Upper lobe of left lung (tissue), 4 donors: ENCODE results near the gene PPARD.

Experiments
- EP300 ChIP-seq, 4 donors: sonication (generic); formaldehyde crosslinking; IDR thresholded peaks; one replicate each; pipeline ENCODE4 v1.5.1; 2017; ENCODE audit warnings: antibody characterized with exemption in 4 of 4, control low read depth in 2 of 4
- POLR2A ChIP-seq, 4 donors: fragments of 450-650 bp; IDR thresholded peaks; one replicate each; pipeline ENCODE4 v1.5.1; 2016 to 2017; ENCODE audit warnings: antibody characterized with exemption in 4 of 4, mild to moderate bottlenecking in 2 of 4
- POLR2AphosphoS5 ChIP-seq, 2 donors: sonication (generic); formaldehyde crosslinking; IDR thresholded peaks; one replicate each; pipeline ENCODE4 v1.5.1; 2017; ENCODE audit warnings: antibody characterized with exemption in 2 of 2
- TF ChIP-seq, protein P1 (sequence below), 6 experiments: fragments of 450-650 bp in 4 of 6; fragments of 200-600 bp in 2 of 6; sonication (generic) in 2 of 6; IDR thresholded peaks; one replicate each; pipeline ENCODE4 v1.5.1; 2016 to 2019; ENCODE audit warnings: antibody characterized with exemption in 6 of 6

GRCh38 chr6:35452183-35453090 is 110.1 kb downstream of the PPARD start, which contains the start of gene FANCE:
- TF ChIP-seq, protein P1, sequence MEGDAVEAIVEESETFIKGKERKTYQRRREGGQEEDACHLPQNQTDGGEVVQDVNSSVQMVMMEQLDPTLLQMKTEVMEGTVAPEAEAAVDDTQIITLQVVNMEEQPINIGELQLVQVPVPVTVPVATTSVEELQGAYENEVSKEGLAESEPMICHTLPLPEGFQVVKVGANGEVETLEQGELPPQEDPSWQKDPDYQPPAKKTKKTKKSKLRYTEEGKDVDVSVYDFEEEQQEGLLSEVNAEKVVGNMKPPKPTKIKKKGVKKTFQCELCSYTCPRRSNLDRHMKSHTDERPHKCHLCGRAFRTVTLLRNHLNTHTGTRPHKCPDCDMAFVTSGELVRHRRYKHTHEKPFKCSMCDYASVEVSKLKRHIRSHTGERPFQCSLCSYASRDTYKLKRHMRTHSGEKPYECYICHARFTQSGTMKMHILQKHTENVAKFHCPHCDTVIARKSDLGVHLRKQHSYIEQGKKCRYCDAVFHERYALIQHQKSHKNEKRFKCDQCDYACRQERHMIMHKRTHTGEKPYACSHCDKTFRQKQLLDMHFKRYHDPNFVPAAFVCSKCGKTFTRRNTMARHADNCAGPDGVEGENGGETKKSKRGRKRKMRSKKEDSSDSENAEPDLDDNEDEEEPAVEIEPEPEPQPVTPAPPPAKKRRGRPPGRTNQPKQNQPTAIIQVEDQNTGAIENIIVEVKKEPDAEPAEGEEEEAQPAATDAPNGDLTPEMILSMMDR (IDR thresholded peaks at IDR 0.05) = peak in 2 of 6 experiments; percentile 18 to 28
- TF ChIP-seq POLR2A (IDR thresholded peaks at IDR 0.05) (peak in 1 of 4 donors; percentile 62), POLR2AphosphoS5 (IDR thresholded peaks at IDR 0.05) (peak; percentile 32 to 73), EP300 (IDR thresholded peaks at IDR 0.05) (no peak)
